ENCODE results near the gene LRP3. TPM values are rescaled to one million over a fixed set of nuclear protein-coding genes. Genes with fewer than 3 reads are reported as not detected.

LRP3 gene
- total RNA-seq, 6 donors from 2014 or later = 8.2 to 29.7 (median 19.0) TPM

- WGBS, 2 donors = 88 to 92% methylated on average over 14 to 20 of the region's 20 CpGs
- H3K4me3 ChIP-seq = no peak overlapping the region
Measured at GRCh38 chr19:33235996-33236350, 41.8 kb downstream of the LRP3 start.

GRCh38 chr19:33236696-33237390 lies 42.7 kb downstream of the LRP3 start:
- peaks cover 2 to 12% (median 9%) of the 10 kb centered on the region in 4 donors for H3K4me1 ChIP-seq

More at GRCh38 chr19:33235996-33236350, 41.8 kb downstream of the LRP3 start:
- peaks cover 0 to 6% (median 3%) of the 10 kb centered on the region in 4 donors for H3K4me1 ChIP-seq
- DNase-seq (no peak), ATAC-seq (ENCODE audit: low FRiP score in 2 of 2) (no peak)
- H3K36me3 ChIP-seq = no peaks in the 10 kb centered on the region
- H3K27ac ChIP-seq = no peak overlapping the region
- TF ChIP-seq POLR2A (IDR thresholded peaks at IDR 0.05) (no peak), POLR2AphosphoS5 (IDR thresholded peaks at IDR 0.05) (no peak), CTCF (IDR thresholded peaks at IDR 0.05) (no peak), EP300 (IDR thresholded peaks at IDR 0.05) (no peak)
- no peaks in the 10 kb centered on the region for H3K27me3 ChIP-seq
- H3K9me3 ChIP-seq = no peaks in the 10 kb centered on the region

GRCh38 chr19:33238481-33239149 lies 44.5 kb downstream of the LRP3 start:
- Histone ChIP-seq H3K27me3 (no peaks in the 10 kb centered on the region), H3K27ac (no peak overlapping the region), H3K9me3 (no peaks in the 10 kb centered on the region), H3K4me3 (no peak overlapping the region), H3K4me1 (peaks cover 2 to 16% (median 10%) of the 10 kb centered on the region in 4 donors), H3K36me3 (no peaks in the 10 kb centered on the region)
- ATAC-seq (ENCODE audit: low FRiP score in 2 of 2) (no peak), DNase-seq (no peak)
- no peak for TF ChIP-seq CTCF (IDR thresholded peaks at IDR 0.05)
- TF ChIP-seq POLR2AphosphoS5 (IDR thresholded peaks at IDR 0.05) = no peak
- TF ChIP-seq POLR2A (IDR thresholded peaks at IDR 0.05) = no peak
- TF ChIP-seq EP300 (IDR thresholded peaks at IDR 0.05) = no peak
- 83 to 98% methylated on average over 10 of the region's 10 CpGs for WGBS, 2 donors

More at GRCh38 chr19:33236696-33237390, 42.7 kb downstream of the LRP3 start:
- no peak overlapping the region for H3K27ac ChIP-seq
- no peaks in the 10 kb centered on the region for H3K9me3 ChIP-seq
- WGBS, 2 donors = 85 to 88% methylated on average over 11 to 15 of the region's 16 CpGs
- H3K4me3 ChIP-seq = no peak overlapping the region
- H3K27me3 ChIP-seq = no peaks in the 10 kb centered on the region
- no peak for DNase-seq
- no peaks in the 10 kb centered on the region for H3K36me3 ChIP-seq
- ATAC-seq (ENCODE audit: low FRiP score in 2 of 2) = no peak
- TF ChIP-seq POLR2AphosphoS5 (IDR thresholded peaks at IDR 0.05) (no peak), POLR2A (IDR thresholded peaks at IDR 0.05) (no peak), CTCF (IDR thresholded peaks at IDR 0.05) (no peak), EP300 (IDR thresholded peaks at IDR 0.05) (no peak)

GRCh38 chr19:33239223-33239975 lies 45.3 kb downstream of the LRP3 start:
- no peaks in the 10 kb centered on the region for H3K36me3 ChIP-seq
- H3K4me1 ChIP-seq = peaks cover 2 to 16% (median 10%) of the 10 kb centered on the region in 4 donors
- H3K9me3 ChIP-seq = no peaks in the 10 kb centered on the region
- ATAC-seq (ENCODE audit: low FRiP score in 2 of 2) (no peak), DNase-seq (no peak)
- WGBS, 2 donors = 71 to 86% methylated on average over 10 of the region's 10 CpGs
- H3K27ac ChIP-seq = no peak overlapping the region
- H3K27me3 ChIP-seq = no peaks in the 10 kb centered on the region
- no peak overlapping the region for H3K4me3 ChIP-seq
- no peak for TF ChIP-seq POLR2AphosphoS5 (IDR thresholded peaks at IDR 0.05)
- no peak for TF ChIP-seq POLR2A (IDR thresholded peaks at IDR 0.05)
- TF ChIP-seq EP300 (IDR thresholded peaks at IDR 0.05) = no peak
- no peak for TF ChIP-seq CTCF (IDR thresholded peaks at IDR 0.05)

All from upper lobe of left lung (tissue), 6 donors.